ENCODE measurements around the gene CFAP65. TPM values are rescaled to one million over a fixed set of nuclear protein-coding genes. Genes with fewer than 3 reads are reported as not detected.

Gene CFAP65
- total and polyA plus RNA-seq, 2 of the 4 experiments (the other 2 are of a cell fraction), result not detected

- Histone ChIP-seq H3K27me3 (ENCODE audit: control insufficient read depth, insufficient read depth, low read length) (peaks cover 68% of the 10 kb centered on the region), H3K36me3 (ENCODE audit: control insufficient read depth, insufficient read depth, low read length) (no peaks in the 10 kb centered on the region), H3K4me2 (ENCODE audit: low read depth, low read length) (no peak overlapping the region), H3K4ac (ENCODE audit: low read depth, low read length) (no peak overlapping the region), H2AK5ac (ENCODE audit: low read depth, low read length) (no peak overlapping the region), H3K4me3 (ENCODE audit: insufficient read depth, low read depth, low read length) (no peak overlapping the region), H3K9me1 (ENCODE audit: insufficient read depth, low read length) (0 out of 2 replicates have a peak, but pooled peaks cover 4% of the 10 kb centered on the region), H3K9me3 (ENCODE audit: control insufficient read depth, insufficient read depth, low read length) (no peaks in the 10 kb centered on the region), H4K91ac (ENCODE audit: insufficient read depth, low read depth, low read length) (no peak overlapping the region), H4K8ac (ENCODE audit: low read depth in 2 of 2, low read length in 2 of 2) (no peak overlapping the region), H3K14ac (replicated peaks; ENCODE audit: low read depth, low read length) (no peak overlapping the region), H3K27ac (ENCODE audit: insufficient read depth, low read length) (no peak overlapping the region), H3K9ac (ENCODE audit: low read depth, low read length) (no peak overlapping the region), H3K23ac (ENCODE audit: low read depth, low read length) (no peak overlapping the region), H3K4me1 (ENCODE audit: control insufficient read depth, insufficient read depth, low read length) (no peaks in the 10 kb centered on the region), H4K5ac (ENCODE audit: low read depth, low read length) (no peak overlapping the region), H2BK120ac (ENCODE audit: low read depth, low read length) (no peak overlapping the region), H2AFZ (replicated peaks; ENCODE audit: low read length, poor library complexity) (no peak overlapping the region), H3K56ac (ENCODE audit: extremely low read depth, insufficient read depth, low read length) (no peak overlapping the region), H4K20me1 (ENCODE audit: insufficient read depth, low read length) (no peaks in the 10 kb centered on the region; the same call in 1 of the 2 replicates), H3K79me1 (ENCODE audit: low read depth in 1 of 2, low read length in 2 of 2) (no peaks in the 10 kb centered on the region), H2BK5ac (ENCODE audit: low read depth, low read length, poor library complexity, severe bottlenecking) (no peak overlapping the region), H3K18ac (ENCODE audit: low read depth, low read length) (no peak overlapping the region), H2BK20ac (ENCODE audit: low read depth, low read length) (no peak overlapping the region), H2BK15ac (ENCODE audit: low read depth, low read length) (no peak overlapping the region), H2AK9ac (replicated peaks; ENCODE audit: low read depth, low read length, poor library complexity) (no peak overlapping the region)
- in situ Hi-C loops (cut with MboI; ENCODE audit: low sequenced_read_pairs), result no loop called here
- no peak for ATAC-seq (ENCODE audit: low read depth)
- no peak for DNase-seq
- no CpG with 5 or more reads among the region's 1 CpG for WGBS, 2 experiments (ENCODE audit: extremely low coverage in 2 of 2, insufficient read length in 1 of 2)
- intact Hi-C loops (cut with micrococcal nuclease), result no loop called here
- TF ChIP-seq CEBPB (IDR thresholded peaks at IDR 0.05; ENCODE audit: low read depth, low read length), result no peak
- no peak for TF ChIP-seq POLR2A (IDR thresholded peaks at IDR 0.05; ENCODE audit: low read depth, low read length)
- TF ChIP-seq RFX5 (IDR thresholded peaks at IDR 0.05; ENCODE audit: low read depth, low read length), result no peak
- TF ChIP-seq RCOR1 (IDR thresholded peaks at IDR 0.05; ENCODE audit: insufficient replicate concordance, low read length), result no peak
- TF ChIP-seq BHLHE40 (IDR thresholded peaks at IDR 0.05; ENCODE audit: low read depth, low read length), result no peak
- no peak for TF ChIP-seq SMC3 (IDR thresholded peaks at IDR 0.05; ENCODE audit: low read depth, low read length)
- no peak for TF ChIP-seq CTCF (conservative IDR thresholded peaks at IDR 0.05; ENCODE audit: low read depth, low read length)
- TF ChIP-seq, protein P1, sequence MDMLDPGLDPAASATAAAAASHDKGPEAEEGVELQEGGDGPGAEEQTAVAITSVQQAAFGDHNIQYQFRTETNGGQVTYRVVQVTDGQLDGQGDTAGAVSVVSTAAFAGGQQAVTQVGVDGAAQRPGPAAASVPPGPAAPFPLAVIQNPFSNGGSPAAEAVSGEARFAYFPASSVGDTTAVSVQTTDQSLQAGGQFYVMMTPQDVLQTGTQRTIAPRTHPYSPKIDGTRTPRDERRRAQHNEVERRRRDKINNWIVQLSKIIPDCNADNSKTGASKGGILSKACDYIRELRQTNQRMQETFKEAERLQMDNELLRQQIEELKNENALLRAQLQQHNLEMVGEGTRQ (IDR thresholded peaks at IDR 0.05; ENCODE audit: low read depth, low read length), result no peak
- no peak for TF ChIP-seq RAD21 (IDR thresholded peaks at IDR 0.05; ENCODE audit: low read length)
- no peak for TF ChIP-seq MAZ (IDR thresholded peaks at IDR 0.05; ENCODE audit: borderline replicate concordance, low read depth, low read length)
- TF ChIP-seq, protein P2, sequence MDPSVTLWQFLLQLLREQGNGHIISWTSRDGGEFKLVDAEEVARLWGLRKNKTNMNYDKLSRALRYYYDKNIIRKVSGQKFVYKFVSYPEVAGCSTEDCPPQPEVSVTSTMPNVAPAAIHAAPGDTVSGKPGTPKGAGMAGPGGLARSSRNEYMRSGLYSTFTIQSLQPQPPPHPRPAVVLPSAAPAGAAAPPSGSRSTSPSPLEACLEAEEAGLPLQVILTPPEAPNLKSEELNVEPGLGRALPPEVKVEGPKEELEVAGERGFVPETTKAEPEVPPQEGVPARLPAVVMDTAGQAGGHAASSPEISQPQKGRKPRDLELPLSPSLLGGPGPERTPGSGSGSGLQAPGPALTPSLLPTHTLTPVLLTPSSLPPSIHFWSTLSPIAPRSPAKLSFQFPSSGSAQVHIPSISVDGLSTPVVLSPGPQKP (IDR thresholded peaks at IDR 0.05; ENCODE audit: borderline replicate concordance, low read depth, low read length), result no peak
- no peak for TF ChIP-seq CHD1 (IDR thresholded peaks at IDR 0.05; ENCODE audit: low read depth, low read length)
- no peak for TF ChIP-seq NFE2L2 (IDR thresholded peaks at IDR 0.05; ENCODE audit: low read depth, low read length)
- no peak for TF ChIP-seq MXI1 (IDR thresholded peaks at IDR 0.05; ENCODE audit: borderline replicate concordance, low read depth, low read length)
- dilution Hi-C loops (cut with HindIII; ENCODE audit: low sequenced_read_pairs, unreplicated experiment), result no loop called here
- CTCF ChIA-PET, result no interaction called here
- POLR2A ChIA-PET (ENCODE audit: unreplicated experiment), result no interaction called here
- no TSS peak for BruUV-seq (replicated peaks)
These were observed 85.3 kb downstream of the CFAP65 start for GRCh38 chr2:218956039-218956438.

Measured in IMR-90 (cell line).